H9 (cell line): ENCODE data around the gene DAPP1. TPM values are rescaled to one million over a fixed set of nuclear protein-coding genes. Genes with fewer than 3 reads are reported as not detected.

Source experiments
- DNase-seq: peaks from one replicate; pipeline ENCODE4 v3.0.0-alpha.2; 2017
- H2AFZ ChIP-seq: one replicate; pipeline ENCODE4 v1.6.1; 2013; ENCODE audit warnings: mild to moderate bottlenecking, low read length, control low read depth, moderate library complexity
- H2AK5ac ChIP-seq: 2 replicates; pipeline ENCODE4 v1.6.1; 2013; ENCODE audit warnings: low read length, control low read depth, mixed read lengths; ENCODE audit not compliant: insufficient read length
- H2BK120ac ChIP-seq: one replicate; pipeline ENCODE4 v1.6.1; 2013; ENCODE audit warnings: low read depth, mild to moderate bottlenecking, low read length, control low read depth, inconsistent platforms; ENCODE audit not compliant: poor library complexity, severe bottlenecking
- H2BK12ac ChIP-seq: 2 replicates; pipeline ENCODE4 v1.6.1; 2013; ENCODE audit warnings: low read length, control low read depth, mixed read lengths, low read depth; ENCODE audit not compliant: insufficient read length
- H2BK15ac ChIP-seq: 2 replicates; pipeline ENCODE4 v1.6.1; 2013; ENCODE audit warnings: low read depth, low read length, control low read depth
- H2BK20ac ChIP-seq: one replicate; pipeline ENCODE4 v1.6.1; 2013; ENCODE audit warnings: low read depth, mild to moderate bottlenecking, low read length, control low read depth, inconsistent platforms; ENCODE audit not compliant: poor library complexity, severe bottlenecking
- H2BK5ac ChIP-seq: 2 replicates; pipeline ENCODE4 v1.6.1; 2013; ENCODE audit warnings: low read length, control low read depth, mixed read lengths; ENCODE audit not compliant: insufficient read length
- H3K14ac ChIP-seq: 2 replicates; pipeline ENCODE4 v1.6.1; 2013; ENCODE audit warnings: low read length, control low read depth; ENCODE audit not compliant: insufficient read depth
- H3K18ac ChIP-seq: 2 replicates; pipeline ENCODE4 v1.6.1; 2013; ENCODE audit warnings: low read depth, mild to moderate bottlenecking, mixed read lengths, low read length, control low read depth; ENCODE audit not compliant: insufficient read length
- H3K23ac ChIP-seq: 2 replicates; pipeline ENCODE4 v1.6.1; 2013; ENCODE audit warnings: low read length, control low read depth, mixed read lengths, low read depth; ENCODE audit not compliant: insufficient read length
- H3K23me2 ChIP-seq: 2 replicates; pipeline ENCODE4 v1.6.1; 2013; ENCODE audit warnings: low read depth, mild to moderate bottlenecking, mixed read lengths, low read length, control low read depth; ENCODE audit not compliant: insufficient read length, poor library complexity, severe bottlenecking
- H3K27ac ChIP-seq: 2 replicates; pipeline ENCODE4 v1.5.1; 2013; ENCODE audit warnings: low read length, control low read depth, mixed read lengths, low read depth; ENCODE audit not compliant: insufficient read length
- H3K27me3 ChIP-seq: 2 replicates; pipeline ENCODE4 v1.6.1; 2013; ENCODE audit warnings: low read length, control low read depth, inconsistent platforms; ENCODE audit not compliant: insufficient read depth
- H3K4ac ChIP-seq: 2 replicates; pipeline ENCODE4 v1.6.1; 2013; ENCODE audit warnings: low read depth, mild to moderate bottlenecking, control low read depth, inconsistent platforms, low read length, moderate library complexity
- H3K4me1 ChIP-seq: 2 replicates; pipeline ENCODE4 v1.6.1; 2013; ENCODE audit warnings: low read length, control low read depth, inconsistent platforms; ENCODE audit not compliant: insufficient read depth
- H3K4me2 ChIP-seq: 2 replicates; pipeline ENCODE4 v1.6.1; 2013; ENCODE audit warnings: low read length, control low read depth, mixed read lengths; ENCODE audit not compliant: insufficient read length, insufficient read depth
- H3K56ac ChIP-seq: 2 replicates; pipeline ENCODE4 v1.6.1; 2013; ENCODE audit warnings: low read depth, mild to moderate bottlenecking, mixed read lengths, low read length, control low read depth; ENCODE audit not compliant: insufficient read length
- H3K79me1 ChIP-seq: 2 replicates; pipeline ENCODE4 v1.6.1; 2013; ENCODE audit warnings: low read depth, mild to moderate bottlenecking, moderate library complexity, low read length, control low read depth, inconsistent platforms; ENCODE audit not compliant: insufficient read depth, poor library complexity, severe bottlenecking
- H3K79me2 ChIP-seq: 2 replicates; pipeline ENCODE4 v1.6.1; 2013; ENCODE audit warnings: low read length, control low read depth, inconsistent platforms; ENCODE audit not compliant: insufficient read depth
- H3K9ac ChIP-seq: 2 replicates; pipeline ENCODE4 v1.6.1; 2013; ENCODE audit warnings: low read length, control low read depth, mixed read lengths; ENCODE audit not compliant: insufficient read length; ENCODE audit errors: extremely low read depth
- H3K9me3 ChIP-seq: one replicate; pipeline ENCODE4 v1.6.1; 2013; ENCODE audit warnings: low read depth, low read length, inconsistent platforms; ENCODE audit not compliant: control insufficient read depth
- H3T11ph ChIP-seq: one replicate; pipeline ENCODE4 v1.6.1; 2013; ENCODE audit warnings: mild to moderate bottlenecking, low read length, control low read depth, inconsistent platforms
- H4K20me1 ChIP-seq: one replicate; pipeline ENCODE4 v1.6.1; 2013; ENCODE audit not compliant: control insufficient read depth, insufficient read length, insufficient read depth
- H4K5ac ChIP-seq: 2 replicates; pipeline ENCODE4 v1.6.1; 2013; ENCODE audit warnings: low read depth, mild to moderate bottlenecking, mixed read lengths, low read length, control low read depth; ENCODE audit not compliant: insufficient read length
- H4K8ac ChIP-seq: replicated peaks from 2 replicates; pipeline ENCODE4 v1.6.1; 2013; ENCODE audit warnings: low read length, control low read depth, mixed read lengths, low read depth; ENCODE audit not compliant: insufficient read length
- H4K91ac ChIP-seq: 2 replicates; pipeline ENCODE4 v1.6.1; 2013; ENCODE audit warnings: low read depth, mild to moderate bottlenecking, moderate library complexity, mixed read lengths, low read length, control low read depth; ENCODE audit not compliant: insufficient read length
- H3K27ac Mint-ChIP-seq, 3 experiments: 2 replicates in 2 of 3; 3 replicates in 1 of 3; pipeline ENCODE4 v1.8.0; 2020 to 2021; ENCODE audit warnings: mixed read lengths in 3 of 3, mild to moderate bottlenecking in 1 of 3, moderate library complexity in 1 of 3
- H3K27me3 Mint-ChIP-seq: 2 replicates; pipeline ENCODE4 v1.8.0; 2021; ENCODE audit warnings: low read depth, mild to moderate bottlenecking, moderate library complexity, mixed read lengths
- H3K36me3 Mint-ChIP-seq, 3 experiments: 2 replicates in 2 of 3; 3 replicates in 1 of 3; pipeline ENCODE4 v1.8.0; 2020 to 2021; ENCODE audit warnings: low read depth in 3 of 3, mixed read lengths in 3 of 3; ENCODE audit not compliant: insufficient read depth in 1 of 3
- H3K4me1 Mint-ChIP-seq, 2 experiments: 2 replicates each; pipeline ENCODE4 v1.8.0; 2020; ENCODE audit warnings: mixed read lengths in 2 of 2
- H3K4me3 Mint-ChIP-seq, 2 experiments: 2 replicates in 1 of 2; 3 replicates in 1 of 2; pipeline ENCODE4 v1.8.0; 2020 to 2021; ENCODE audit warnings: mild to moderate bottlenecking in 2 of 2, mixed read lengths in 2 of 2, moderate library complexity in 1 of 2
- H3K9me3 Mint-ChIP-seq, 2 experiments: 2 replicates in 1 of 2; 3 replicates in 1 of 2; pipeline ENCODE4 v1.8.0; 2020; ENCODE audit warnings: mild to moderate bottlenecking in 2 of 2, mixed read lengths in 2 of 2, moderate library complexity in 1 of 2
- WGBS: extraction: QIAGEN DNeasy Blood & Tissue Kit; methylation state at CpG from one replicate; pipeline ENCODE4 v1.1.7; 2013; ENCODE audit warnings: missing lambda C conversion rate, low lambda C conversion rate, mixed read lengths; ENCODE audit not compliant: insufficient read length; ENCODE audit errors: extremely low coverage; 5-methylcytosine and 5-hydroxymethylcytosine counted together
- total RNA-seq: library from RNA; stranded (reverse); gene quantifications from 2 replicates; pipeline ENCODE4 v1.2.1, GENCODE V29; 2021
- TF ChIP-seq, protein P1 (sequence below): fragments of 200-600 bp; sonication (generic); conservative IDR thresholded peaks from 3 replicates; pipeline ENCODE4 v1.8.0; 2021; ENCODE audit warnings: antibody characterized with exemption, mild to moderate bottlenecking

DAPP1 gene
- total RNA-seq, 1 experiment from 2014 or later: not detected

DNA sequence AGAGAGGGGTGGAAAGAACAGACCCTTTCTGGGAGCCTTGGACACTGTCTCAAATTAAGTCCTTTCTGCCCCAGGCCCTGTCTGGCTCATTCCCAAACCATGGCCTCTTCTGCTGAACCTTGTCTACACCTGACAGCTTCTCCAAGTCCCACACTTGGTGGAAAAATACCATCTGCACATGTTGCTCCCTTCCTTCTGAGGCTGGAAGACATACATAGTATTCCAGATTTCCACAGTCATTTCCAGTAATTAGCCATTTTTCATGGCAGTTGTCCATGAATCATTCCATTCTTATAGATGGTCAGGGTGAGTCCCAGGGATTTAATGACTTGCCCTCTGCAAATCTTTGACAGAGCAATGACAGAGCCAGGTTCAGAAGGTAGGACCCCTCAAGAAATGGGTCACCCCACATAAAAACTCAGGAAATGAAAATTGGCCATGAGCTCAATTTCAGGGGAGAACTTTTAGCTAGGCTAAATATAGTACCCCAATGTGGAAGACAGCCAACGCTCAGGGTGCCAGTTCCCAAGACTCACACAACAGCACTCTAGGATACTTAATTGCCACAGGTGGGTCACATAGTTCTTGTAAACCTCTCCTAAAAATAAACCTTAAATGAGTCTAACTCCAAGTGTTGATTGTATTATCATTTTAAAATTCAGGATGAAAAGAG lies 16.2 kb upstream of the DAPP1 start:
- Histone ChIP-seq H2AK5ac (no peak overlapping the region), H3K23ac (no peak overlapping the region), H4K8ac (no peak overlapping the region), H3K79me2 (no peaks in the 10 kb centered on the region), H3K27me3 (no peaks in the 10 kb centered on the region), H4K5ac (no peak overlapping the region), H3K14ac (no peak overlapping the region), H3K9me3 (no peaks in the 10 kb centered on the region), H2BK15ac (no peak overlapping the region), H3K18ac (no peak overlapping the region), H2AFZ (no peak overlapping the region), H3T11ph (no peak overlapping the region), H2BK20ac (no peak overlapping the region), H3K56ac (no peak overlapping the region), H3K4me1 (no peaks in the 10 kb centered on the region), H3K4me2 (no peak overlapping the region), H2BK12ac (no peak overlapping the region), H3K9ac (no peak overlapping the region), H4K91ac (no peak overlapping the region), H3K79me1 (no peaks in the 10 kb centered on the region), H2BK120ac (no peak overlapping the region), H3K27ac (no peak overlapping the region), H2BK5ac (no peak overlapping the region), H4K20me1 (no peaks in the 10 kb centered on the region), H3K23me2 (no peaks in the 10 kb centered on the region), H3K4ac (no peak overlapping the region)
- no CpG with 5 or more reads among the region's 1 CpG for WGBS
- Mint-ChIP-seq H3K27me3 (peaks cover 3% of the 10 kb centered on the region; the same call in 1 of the 2 replicates), H3K4me1 (peaks cover 12 to 13% of the 10 kb centered on the region in 2 experiments), H3K4me3 (no peak overlapping the region), H3K27ac (no peak overlapping the region), H3K36me3 (peaks cover 9 to 15% (median 14%) of the 10 kb centered on the region in 3 experiments), H3K9me3 (peaks cover 33% of the 10 kb centered on the region in 2 experiments)
- DNase-seq: no peak
- TF ChIP-seq, protein P1, sequence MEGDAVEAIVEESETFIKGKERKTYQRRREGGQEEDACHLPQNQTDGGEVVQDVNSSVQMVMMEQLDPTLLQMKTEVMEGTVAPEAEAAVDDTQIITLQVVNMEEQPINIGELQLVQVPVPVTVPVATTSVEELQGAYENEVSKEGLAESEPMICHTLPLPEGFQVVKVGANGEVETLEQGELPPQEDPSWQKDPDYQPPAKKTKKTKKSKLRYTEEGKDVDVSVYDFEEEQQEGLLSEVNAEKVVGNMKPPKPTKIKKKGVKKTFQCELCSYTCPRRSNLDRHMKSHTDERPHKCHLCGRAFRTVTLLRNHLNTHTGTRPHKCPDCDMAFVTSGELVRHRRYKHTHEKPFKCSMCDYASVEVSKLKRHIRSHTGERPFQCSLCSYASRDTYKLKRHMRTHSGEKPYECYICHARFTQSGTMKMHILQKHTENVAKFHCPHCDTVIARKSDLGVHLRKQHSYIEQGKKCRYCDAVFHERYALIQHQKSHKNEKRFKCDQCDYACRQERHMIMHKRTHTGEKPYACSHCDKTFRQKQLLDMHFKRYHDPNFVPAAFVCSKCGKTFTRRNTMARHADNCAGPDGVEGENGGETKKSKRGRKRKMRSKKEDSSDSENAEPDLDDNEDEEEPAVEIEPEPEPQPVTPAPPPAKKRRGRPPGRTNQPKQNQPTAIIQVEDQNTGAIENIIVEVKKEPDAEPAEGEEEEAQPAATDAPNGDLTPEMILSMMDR: no peak
